Mesenteric fat pad (tissue), 1 donor: ENCODE measurements around the gene CDK5RAP2. TPM values are rescaled to one million over a fixed set of nuclear protein-coding genes. Genes with fewer than 3 reads are reported as not detected.

Experiments
- DNase-seq: peaks from one replicate; pipeline ENCODE4 v3.0.0-alpha.2; 2020; ENCODE audit warnings: low spot score
- total RNA-seq: library from RNA; stranded (reverse); fragmentation: NEBNext Ultra II Directional; extraction: Animal tissue kit (Norgen Biotek cat#: 25700); gene quantifications from one replicate; pipeline ENCODE4 v1.2.1, GENCODE V29; 2021
- donor health status: DM: yes; HTN: yes; CAD: no.

The CDK5RAP2 gene
- total RNA-seq, 1 donor from 2014 or later = 42.3 TPM

DNA sequence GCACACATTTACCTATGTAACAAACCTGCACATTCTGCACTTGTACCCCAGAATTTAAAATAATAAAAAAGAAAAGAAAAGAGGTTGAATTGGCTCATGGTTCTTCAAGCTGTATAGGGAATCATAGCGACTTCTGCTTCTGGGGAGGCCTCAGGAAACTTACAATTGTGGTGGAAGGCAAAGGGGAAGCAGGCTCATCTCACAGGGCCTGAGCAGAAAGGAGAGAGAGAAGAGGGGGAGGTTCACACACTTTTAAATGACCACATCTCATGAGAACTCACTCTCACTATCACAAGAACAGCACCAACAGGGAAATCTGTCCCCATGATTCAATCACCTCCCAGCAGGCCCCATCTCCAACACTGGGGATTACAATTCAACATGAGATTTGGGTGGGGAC, 214.6 kb downstream of the CDK5RAP2 start:
- DNase-seq = no peak

DNA sequence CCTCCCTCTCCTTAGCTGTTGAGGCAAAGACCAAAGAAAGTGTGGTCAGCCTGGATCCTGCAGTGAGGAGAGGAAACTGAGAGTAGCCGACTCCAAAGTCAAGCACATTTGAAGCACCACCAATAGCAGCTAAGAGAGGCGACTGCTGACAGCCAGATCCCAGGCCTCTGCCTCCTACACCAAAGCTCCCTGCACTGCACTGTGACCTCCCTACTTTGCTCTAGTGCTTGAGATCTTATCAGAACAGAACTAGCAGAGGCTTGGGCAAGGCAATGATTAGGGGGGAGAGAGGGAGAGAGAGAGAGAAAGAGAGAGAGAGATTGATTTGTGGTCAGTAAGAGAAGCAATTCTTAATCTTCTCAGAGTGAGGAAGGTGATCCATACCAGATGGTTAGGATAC, 216.3 kb downstream of the CDK5RAP2 start:
- peak; percentile 59 for DNase-seq

DNA sequence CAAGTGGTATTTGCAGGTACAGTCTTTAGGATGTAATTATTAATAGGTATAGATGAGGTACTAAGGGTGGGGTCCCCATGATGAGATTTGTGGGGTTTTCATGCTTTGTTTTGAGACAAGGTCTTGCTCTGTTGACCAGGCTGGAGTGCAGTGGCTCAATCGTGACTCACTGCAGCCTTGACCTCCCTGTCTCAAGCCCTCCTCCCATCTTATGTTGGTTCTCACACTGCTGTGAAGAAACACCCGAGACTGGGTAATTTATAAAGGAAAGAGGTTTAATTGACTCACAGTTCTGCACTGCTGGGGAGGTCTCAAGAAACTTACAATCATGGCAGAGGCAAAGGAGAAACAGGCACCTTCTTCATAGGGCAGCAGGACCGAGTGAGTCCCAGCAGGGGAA, 217.5 kb downstream of the CDK5RAP2 start:
- peak; percentile 24 for DNase-seq

DNA sequence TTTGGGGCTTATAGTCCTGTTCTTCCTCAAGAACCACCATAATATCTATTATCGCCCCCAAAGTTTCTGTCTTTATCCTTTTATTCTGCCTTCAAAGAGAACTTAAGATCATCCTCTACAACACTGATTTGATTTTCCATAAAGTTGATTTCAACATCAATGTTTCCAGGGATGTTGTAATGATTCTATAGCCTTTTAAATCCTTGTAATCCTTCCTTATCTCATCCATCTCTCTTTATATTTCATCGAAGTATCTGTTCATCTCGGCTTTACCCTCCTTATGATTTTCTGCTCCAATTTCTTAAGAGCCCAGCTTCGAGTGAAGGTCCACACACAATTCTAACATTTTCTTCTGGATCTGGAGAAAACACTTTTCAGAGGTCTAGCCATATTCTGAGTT, 218.4 kb downstream of the CDK5RAP2 start:
- no peak for DNase-seq

DNA sequence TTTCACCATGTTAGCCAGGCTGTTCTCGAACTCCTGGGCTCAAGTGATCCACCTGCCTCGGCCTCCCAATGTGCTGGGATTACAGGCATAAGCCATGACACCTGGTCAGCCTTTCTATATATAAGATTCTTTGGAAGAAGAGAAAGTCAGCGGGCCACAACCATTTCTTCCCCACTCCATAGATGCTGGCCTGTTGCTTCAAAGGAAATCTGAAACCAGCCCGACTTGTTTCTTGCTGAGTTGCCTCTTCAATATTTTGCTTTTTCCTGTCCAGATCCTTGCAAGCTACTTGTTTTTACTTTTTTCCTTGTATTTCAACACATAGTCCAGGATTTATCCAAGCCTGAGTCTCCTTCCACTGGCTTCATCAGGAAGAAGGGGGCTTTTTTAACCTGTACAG, 219.5 kb downstream of the CDK5RAP2 start:
- no peak for DNase-seq

DNA sequence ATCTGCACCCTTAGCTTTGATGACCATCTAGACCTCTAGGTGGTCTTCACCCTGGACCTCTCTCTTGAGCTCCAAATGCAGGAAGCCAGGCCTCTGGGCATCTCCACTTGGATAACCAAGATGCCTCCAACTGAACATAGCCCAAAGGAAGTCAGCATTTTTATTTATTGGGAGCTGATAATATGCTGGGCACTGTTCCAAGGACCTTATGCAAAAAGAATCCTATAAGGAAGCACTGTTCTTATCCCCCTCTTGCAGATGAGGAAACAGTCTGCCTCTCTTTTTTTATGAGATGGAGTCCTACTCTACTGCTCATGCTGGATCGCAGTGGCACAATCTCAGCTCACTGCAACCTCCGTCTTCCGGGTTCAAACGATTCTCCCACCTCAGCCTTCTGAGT, 219.9 kb downstream of the CDK5RAP2 start:
- peak; percentile 12 for DNase-seq

DNA sequence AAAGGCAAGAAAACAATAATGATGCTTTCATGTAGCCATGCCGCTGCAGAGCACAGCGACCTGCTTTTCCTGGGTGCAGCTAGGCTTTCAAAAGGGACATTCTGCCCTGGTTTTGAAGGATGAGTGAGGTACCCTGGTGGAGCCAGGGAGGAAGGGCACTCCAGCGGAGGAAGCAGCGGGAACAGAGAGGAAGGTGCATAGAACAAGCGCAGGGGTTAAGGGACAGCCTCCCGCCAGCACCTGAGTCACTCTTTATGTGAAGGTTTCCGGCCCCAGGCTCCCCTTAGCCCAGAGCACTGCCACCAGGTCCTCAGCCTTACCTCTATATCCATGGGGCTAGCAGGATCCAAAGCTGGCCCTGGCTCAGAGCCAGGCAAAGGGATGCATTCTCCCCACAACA, 221.1 kb downstream of the CDK5RAP2 start:
- peak; percentile 35 for DNase-seq

DNA sequence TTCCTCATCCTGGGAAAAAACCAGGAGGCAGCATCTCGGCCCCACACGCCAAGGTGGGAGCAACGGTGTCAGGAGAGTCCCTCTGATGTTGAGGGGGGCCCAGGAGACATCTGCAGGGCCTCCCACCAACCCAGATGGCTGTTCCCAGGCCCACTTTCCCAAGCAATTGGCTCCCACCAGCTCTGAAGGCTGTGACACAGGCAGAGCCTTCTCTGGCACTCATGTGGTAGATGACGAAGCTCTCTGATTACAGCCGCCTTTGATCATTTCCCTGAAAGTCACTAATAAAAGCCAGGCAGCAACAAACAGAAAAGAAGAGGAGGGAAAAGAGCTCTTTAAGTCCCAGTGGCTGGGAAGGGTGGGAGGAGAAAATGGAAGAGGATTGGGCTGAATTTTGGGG, 226.5 kb downstream of the CDK5RAP2 start:
- no peak for DNase-seq

DNA sequence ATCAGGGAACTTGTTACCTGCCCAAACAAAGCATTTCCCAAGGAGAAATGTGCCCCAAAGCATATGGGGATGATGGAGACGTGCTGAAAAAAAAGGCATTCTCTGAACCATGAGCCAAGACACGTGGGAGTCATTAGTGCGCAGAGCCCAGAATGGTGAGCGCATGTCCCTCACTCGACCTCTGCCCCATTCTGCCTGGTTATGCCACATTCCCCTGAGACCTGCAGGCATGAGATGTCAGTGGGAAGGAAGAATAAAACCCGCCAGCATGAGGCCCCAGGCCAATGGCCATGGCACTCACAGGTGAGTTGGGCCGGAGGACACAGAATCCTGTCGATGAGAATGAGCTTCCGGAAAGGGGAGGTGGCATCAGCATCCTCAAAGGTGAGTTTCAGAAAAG, 228.9 kb downstream of the CDK5RAP2 start:
- peak; percentile 69 for DNase-seq

DNA sequence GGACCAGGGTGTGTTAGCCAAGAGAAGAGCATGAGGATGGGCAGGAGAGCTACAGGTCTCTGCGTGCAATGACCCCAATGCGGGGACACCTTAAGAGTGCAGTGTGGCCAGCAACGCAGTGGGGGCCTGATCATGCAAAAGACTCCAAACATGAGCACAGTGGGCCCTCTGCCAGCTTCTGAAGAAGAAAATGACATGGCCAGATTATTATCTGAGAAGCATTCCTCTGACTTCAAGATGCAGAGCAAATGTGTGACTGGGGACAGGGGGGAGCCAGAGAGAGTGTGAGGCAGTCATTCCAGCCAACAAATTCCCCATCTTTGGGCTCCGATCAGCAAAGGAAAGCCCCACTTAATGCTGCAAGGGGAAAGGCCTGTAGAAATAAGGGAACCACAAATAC, 229.4 kb downstream of the CDK5RAP2 start:
- peak; percentile 55 for DNase-seq

DNA sequence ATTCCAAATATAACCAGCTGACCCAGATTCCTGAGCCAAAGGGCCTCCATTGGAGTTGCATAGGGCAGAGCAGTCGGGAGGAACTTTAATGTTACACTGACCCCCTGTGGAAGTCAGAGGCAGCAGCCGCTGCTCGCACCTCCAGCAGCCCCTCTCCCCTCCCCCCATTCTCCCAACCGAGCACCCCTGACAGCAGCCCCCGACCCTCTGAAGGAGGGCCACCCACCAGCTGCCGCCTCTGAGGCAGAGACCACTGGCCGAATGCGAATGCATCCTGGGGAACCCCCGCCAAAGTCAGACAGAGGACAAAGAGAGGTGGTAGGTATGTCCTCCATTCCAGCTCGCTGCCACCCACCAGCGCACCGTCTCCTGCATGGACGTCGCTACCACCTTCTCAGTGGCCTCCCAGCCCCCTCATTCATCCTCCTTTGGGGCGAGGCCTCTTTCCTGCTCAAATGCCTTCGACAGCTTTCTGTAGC, 231.0 kb downstream of the CDK5RAP2 start:
- peak; percentile 73 for DNase-seq

DNA sequence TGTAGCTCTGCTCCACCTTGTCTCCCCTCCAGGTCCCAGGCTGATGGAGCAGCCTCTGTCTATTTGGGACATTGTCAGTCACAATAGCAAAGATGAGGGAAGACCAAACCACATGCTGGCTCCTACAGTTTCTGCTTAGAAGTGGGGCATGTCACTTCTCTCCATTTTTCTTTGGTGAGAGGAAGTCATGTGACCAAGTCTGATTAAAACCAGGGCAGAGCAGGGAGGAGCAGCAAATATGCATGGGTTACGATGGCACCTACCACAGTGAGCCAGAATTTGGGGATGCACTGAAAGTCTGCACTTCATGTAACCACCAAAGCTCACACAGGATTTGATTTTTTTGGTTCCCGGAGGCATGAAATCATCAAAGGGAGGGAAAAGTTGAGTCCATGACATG, 234.6 kb downstream of the CDK5RAP2 start:
- DNase-seq = no peak

DNA sequence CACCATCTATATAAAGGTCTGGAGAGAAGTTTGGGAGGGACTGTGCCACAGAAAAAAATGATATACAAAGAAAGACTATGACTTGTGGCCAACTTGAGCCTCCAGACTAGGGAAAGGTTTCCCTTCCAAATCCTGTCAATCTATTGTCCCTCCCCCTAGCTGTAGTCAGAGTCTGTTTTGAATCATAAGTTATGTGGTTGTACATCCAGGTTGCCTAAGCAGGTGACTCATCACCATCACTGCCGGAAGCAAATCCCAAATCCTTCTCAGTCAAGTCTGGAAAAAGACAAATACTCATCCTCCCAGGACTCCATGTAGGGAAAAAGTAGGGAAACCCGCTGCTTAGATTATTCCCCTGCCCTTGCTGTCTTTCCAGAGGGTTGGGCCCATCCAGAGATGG, 235.7 kb downstream of the CDK5RAP2 start:
- DNase-seq = no peak

DNA sequence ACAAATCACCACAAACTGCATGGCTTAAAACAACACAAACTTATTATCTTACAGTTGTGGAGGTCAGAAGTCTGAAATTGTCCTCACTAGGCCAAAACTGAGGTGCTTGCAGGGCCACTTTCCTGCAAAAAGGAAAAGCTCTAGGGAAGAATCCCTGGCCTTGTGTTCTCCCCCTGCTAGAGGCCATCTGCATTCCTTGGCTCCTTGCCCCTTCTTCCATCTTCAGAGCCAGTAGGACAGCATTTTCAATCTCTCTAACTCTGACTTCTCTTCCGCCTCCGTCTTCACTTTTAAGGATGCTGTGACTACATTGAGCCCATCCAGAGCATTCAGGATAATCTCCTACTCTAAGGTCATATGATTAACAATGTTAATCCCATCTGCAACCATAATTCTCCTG, 236.6 kb downstream of the CDK5RAP2 start:
- no peak for DNase-seq

Other genes with a start within 250 kb of the CDK5RAP2 start
- 24.5 TPM for gene MEGF9, start 134.3 kb upstream of the CDK5RAP2 start, total RNA-seq
- gene FBXW2, start 213.2 kb upstream of the CDK5RAP2 start, total RNA-seq = 66.9 TPM